Lower leg skin (tissue), 4 donors: ENCODE results near the gene APMAP. TPM values are rescaled to one million over a fixed set of nuclear protein-coding genes. Genes with fewer than 3 reads are reported as not detected.
A peak's percentile ranks its signal among the peaks of the same experiment; 100 is the strongest.

ENCODE experiments used
- DNase-seq, 2 donors: peaks; one replicate each; pipeline ENCODE4 v3.0.0-alpha.2; 2019; ENCODE audit warnings: low spot score in 2 of 2
- H3K4me3 ChIP-seq: fragments of 200-600 bp; sonication (generic); 2 replicates; pipeline ENCODE4 v1.5.1; 2017; ENCODE audit warnings: mild to moderate bottlenecking, low read depth; ENCODE audit not compliant: poor library complexity, severe bottlenecking
- POLR2A ChIP-seq, 2 donors: fragments of 450-650 bp; IDR thresholded peaks; one replicate each; pipeline ENCODE4 v1.6.1; 2016 to 2017; ENCODE audit warnings: antibody characterized with exemption in 2 of 2, mild to moderate bottlenecking in 1 of 2, moderate library complexity in 1 of 2
- WGBS, 2 donors: methylation state at CpG; one replicate each; pipeline ENCODE4 v1.1.5; 2018; 5-methylcytosine and 5-hydroxymethylcytosine counted together
- intact Hi-C: fragments of 100-400 bp; cut with DNase I; formaldehyde crosslinking; loops from one replicate; pipeline ENCODE4 v1.15.0; 2023; ENCODE audit warnings: low total_unique reads
- total RNA-seq, 4 donors: library from RNA; depleted of rRNA; stranded (reverse); fragments of >200 nt; gene quantifications; one replicate each; pipeline ENCODE4 v1.1.0, GENCODE V29; 2016
- TF ChIP-seq, protein P1 (sequence below), 3 donors: fragments of 450-650 bp; IDR thresholded peaks; one replicate each; pipeline ENCODE4 v1.5.1; 2016; ENCODE audit warnings: antibody characterized with exemption in 3 of 3, mild to moderate bottlenecking in 3 of 3, moderate library complexity in 2 of 3

APMAP gene
- total RNA-seq, 4 donors from 2014 or later = 34.4 to 88.7 (median 52.6) TPM

DNA sequence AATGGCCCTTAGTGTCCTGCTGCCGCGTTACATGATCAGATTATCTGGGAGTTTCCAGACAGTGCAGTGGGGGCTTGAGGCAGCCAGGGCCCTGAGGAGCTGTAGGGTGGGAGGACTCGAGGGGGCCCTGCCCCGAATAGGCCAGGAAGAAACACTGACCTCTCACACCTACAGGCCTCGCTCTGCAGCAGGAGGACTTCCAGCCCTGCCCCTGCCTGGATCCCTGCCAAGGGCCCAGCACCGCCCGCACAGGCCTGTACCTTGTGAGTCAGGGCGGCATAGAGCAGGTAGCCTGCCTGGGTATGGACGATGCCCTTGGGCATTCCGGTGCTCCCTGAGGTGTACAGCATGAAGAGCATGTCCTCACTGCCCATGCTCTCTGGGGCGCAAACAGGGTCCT lies 30.1 kb upstream of the APMAP start:
- DNase-seq = peak in 1 of 2 donors; percentile 78
- 35 to 54% methylated on average over 10 to 11 of the region's 11 CpGs for WGBS, 2 donors
- no peak overlapping the region for H3K4me3 ChIP-seq
- TF ChIP-seq, protein P1, sequence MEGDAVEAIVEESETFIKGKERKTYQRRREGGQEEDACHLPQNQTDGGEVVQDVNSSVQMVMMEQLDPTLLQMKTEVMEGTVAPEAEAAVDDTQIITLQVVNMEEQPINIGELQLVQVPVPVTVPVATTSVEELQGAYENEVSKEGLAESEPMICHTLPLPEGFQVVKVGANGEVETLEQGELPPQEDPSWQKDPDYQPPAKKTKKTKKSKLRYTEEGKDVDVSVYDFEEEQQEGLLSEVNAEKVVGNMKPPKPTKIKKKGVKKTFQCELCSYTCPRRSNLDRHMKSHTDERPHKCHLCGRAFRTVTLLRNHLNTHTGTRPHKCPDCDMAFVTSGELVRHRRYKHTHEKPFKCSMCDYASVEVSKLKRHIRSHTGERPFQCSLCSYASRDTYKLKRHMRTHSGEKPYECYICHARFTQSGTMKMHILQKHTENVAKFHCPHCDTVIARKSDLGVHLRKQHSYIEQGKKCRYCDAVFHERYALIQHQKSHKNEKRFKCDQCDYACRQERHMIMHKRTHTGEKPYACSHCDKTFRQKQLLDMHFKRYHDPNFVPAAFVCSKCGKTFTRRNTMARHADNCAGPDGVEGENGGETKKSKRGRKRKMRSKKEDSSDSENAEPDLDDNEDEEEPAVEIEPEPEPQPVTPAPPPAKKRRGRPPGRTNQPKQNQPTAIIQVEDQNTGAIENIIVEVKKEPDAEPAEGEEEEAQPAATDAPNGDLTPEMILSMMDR (IDR thresholded peaks at IDR 0.05) = no peak
- TF ChIP-seq POLR2A (IDR thresholded peaks at IDR 0.05) = no peak
- intact Hi-C loops = no loop called here

DNA sequence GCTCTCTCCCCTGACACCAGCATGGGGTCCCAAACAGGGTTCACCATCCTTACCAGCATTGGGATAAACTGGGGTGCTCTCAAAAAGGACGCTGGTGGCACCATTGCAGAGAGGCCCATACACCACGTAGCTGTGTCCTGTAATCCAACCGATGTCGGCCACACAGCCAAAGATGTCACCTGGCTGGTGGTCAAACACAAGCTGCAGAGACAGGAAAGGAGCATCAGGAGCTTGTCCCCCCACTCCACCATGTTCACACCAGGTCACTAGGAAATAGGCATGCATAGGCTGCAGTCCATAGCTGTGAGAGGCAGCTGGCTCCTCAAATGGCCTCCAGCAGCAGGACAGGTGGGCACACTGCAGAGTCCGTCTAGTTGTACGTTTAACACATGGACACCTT lies 28.8 kb upstream of the APMAP start:
- H3K4me3 ChIP-seq = no peak overlapping the region
- TF ChIP-seq POLR2A (IDR thresholded peaks at IDR 0.05) = no peak
- TF ChIP-seq, protein P1 (IDR thresholded peaks at IDR 0.05) = no peak
- intact Hi-C loops = no loop called here
- DNase-seq = no peak
- WGBS, 2 donors = 93 to 98% methylated on average over 6 of the region's 6 CpGs

DNA sequence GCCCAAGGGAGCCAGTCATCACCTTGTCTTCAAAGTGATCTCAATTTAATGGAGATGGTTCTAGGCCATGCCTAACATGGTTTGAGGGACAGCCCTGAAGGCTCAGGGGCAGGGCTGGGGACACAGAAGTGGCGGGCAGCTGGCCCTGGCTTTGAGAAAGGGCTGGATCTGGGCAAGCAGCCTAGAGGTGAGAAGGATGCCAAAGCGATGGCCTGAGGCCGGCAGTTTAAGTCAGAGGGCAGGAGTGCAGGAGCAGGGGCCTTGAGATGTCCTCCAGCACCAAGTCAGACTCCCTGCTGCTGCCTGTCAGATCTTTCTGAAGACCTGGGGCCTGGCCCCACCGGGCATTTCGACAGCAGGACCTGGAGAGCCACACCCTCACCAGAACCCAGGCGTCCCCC lies 28.4 kb upstream of the APMAP start:
- TF ChIP-seq POLR2A (IDR thresholded peaks at IDR 0.05) = no peak
- TF ChIP-seq, protein P1 (IDR thresholded peaks at IDR 0.05) = no peak
- intact Hi-C loops = no loop called here
- 84 to 90% methylated on average over 6 of the region's 6 CpGs for WGBS, 2 donors
- H3K4me3 ChIP-seq = no peak overlapping the region
- peak in 1 of 2 donors; percentile 73 for DNase-seq

DNA sequence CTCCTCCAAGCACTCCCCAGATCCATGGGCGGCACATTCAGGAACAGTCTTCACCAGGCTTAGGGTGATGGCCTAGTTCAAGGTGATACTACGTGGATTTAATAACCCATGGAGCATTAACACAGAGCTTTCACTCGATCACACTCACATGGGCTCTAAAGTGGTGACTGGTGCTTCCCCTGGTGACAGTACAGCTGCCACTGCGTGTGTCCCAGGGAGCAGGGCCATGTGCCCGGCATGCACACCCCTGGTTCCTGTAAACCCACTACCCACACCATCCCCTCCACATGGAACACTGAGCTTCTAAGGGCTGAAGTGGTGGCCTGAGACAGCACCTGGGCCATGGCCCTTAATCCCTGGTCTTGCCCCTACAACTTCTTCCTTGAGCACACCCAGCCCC lies 27.8 kb upstream of the APMAP start:
- DNase-seq = peak in 1 of 2 donors; percentile 60
- 94 to 98% methylated on average over 5 of the region's 5 CpGs for WGBS, 2 donors
- intact Hi-C loops = no loop called here
- TF ChIP-seq, protein P1 (IDR thresholded peaks at IDR 0.05) = no peak
- no peak for TF ChIP-seq POLR2A (IDR thresholded peaks at IDR 0.05)
- no peak overlapping the region for H3K4me3 ChIP-seq

DNA sequence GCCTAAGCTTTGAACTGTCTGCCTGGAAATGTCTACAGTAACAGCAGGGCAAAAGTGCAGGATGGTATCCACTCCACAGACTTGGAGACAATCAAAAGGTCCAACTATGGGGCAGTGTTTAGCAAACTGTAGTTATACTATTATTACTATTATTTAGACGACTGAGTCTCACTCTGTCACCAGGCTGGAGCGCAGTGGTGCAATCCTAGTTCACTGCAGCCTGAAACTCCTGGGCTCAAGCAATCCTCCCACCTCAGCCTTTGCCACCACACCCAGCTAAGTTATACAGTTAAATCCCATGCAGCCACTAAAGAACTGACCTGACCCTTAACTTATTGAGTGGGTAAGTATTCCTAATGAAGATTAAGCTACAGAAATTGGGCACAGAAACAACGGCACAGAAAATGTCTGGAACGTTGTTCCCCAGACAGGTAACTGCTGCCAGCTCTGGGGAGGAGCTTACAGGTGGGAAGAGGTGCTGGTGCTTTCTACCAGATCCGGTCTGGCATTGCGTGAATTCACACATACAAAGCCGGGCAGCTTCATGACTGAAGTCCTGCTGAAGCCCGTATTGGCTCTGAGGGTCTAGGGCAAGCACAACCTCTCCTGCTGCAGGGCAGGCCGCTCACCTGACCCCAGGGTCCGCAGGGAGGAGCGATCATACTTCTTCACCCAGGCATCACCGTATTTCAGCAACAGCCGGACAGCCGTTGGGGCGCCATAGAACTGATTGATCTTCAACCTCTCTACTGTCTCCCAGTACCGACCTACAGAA lies 27.0 kb upstream of the APMAP start:
- TF ChIP-seq POLR2A (IDR thresholded peaks at IDR 0.05) = no peak
- H3K4me3 ChIP-seq = no peak overlapping the region
- intact Hi-C loops = no loop called here
- 73 to 75% methylated on average over 16 of the region's 16 CpGs for WGBS, 2 donors
- peak in 1 of 2 donors; percentile 81 for DNase-seq

DNA sequence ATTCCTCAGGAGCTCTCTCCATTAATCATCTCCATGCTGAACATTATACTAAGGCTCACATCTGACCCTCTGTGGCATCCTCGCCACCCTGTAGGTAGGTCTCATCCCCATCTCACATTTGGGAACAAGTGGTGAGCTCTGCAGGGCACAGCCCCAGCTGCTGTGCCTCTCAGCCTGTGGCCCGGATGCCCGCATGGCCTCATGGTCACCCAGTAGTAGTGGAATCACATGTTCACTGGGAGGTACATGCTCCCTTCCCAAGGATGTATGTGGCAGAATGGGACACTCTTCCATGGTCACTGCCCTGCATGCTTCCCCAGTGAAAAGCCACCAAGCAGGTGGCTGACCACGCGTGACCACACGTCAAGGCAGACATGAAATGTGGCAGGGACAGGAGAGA lies 26.3 kb upstream of the APMAP start:
- intact Hi-C loops = no loop called here
- 85 to 94% methylated on average over 6 of the region's 6 CpGs for WGBS, 2 donors
- DNase-seq = peak in 1 of 2 donors; percentile 57
- H3K4me3 ChIP-seq = no peak overlapping the region
- no peak for TF ChIP-seq POLR2A (IDR thresholded peaks at IDR 0.05)
- TF ChIP-seq, protein P1 (IDR thresholded peaks at IDR 0.05) = no peak
